ENCODE data around the gene PIEZO2.

DNA sequence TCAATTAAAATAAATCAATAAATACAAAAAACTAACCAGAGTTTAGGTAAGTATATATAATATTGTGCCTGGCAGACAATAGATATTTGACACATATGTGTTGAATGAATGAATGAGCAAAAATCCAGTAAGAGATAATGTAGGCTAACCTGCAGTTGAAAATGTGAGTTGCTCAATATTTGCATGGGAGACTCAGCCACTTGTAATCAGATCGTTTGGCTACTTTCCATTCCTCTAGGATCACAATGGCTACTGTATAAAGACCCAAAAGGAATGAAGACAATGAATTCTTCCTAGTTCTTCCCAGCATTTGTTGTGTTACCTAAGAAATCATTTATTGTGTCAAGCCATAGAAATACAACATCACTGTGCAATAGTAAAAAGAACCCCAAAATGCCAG lies 25.3 kb downstream of the PIEZO2 start:
- TF ChIP-seq, protein P1, sequence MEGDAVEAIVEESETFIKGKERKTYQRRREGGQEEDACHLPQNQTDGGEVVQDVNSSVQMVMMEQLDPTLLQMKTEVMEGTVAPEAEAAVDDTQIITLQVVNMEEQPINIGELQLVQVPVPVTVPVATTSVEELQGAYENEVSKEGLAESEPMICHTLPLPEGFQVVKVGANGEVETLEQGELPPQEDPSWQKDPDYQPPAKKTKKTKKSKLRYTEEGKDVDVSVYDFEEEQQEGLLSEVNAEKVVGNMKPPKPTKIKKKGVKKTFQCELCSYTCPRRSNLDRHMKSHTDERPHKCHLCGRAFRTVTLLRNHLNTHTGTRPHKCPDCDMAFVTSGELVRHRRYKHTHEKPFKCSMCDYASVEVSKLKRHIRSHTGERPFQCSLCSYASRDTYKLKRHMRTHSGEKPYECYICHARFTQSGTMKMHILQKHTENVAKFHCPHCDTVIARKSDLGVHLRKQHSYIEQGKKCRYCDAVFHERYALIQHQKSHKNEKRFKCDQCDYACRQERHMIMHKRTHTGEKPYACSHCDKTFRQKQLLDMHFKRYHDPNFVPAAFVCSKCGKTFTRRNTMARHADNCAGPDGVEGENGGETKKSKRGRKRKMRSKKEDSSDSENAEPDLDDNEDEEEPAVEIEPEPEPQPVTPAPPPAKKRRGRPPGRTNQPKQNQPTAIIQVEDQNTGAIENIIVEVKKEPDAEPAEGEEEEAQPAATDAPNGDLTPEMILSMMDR (IDR thresholded peaks at IDR 0.05), result no peak
- TF ChIP-seq POLR2AphosphoS5 (IDR thresholded peaks at IDR 0.05), result no peak
